SK-N-SH treated with all-trans-retinoic acid at 6 μM for 48 hours (cell line): ENCODE data around the gene ADAMTS9.

Experiments
- ATAC-seq: fragments of 200-7000 bp; cut with Tn5 transposase; 3 replicates; pipeline ENCODE4 v1.9.1; 2020; ENCODE audit warnings: mild to moderate bottlenecking, moderate library complexity
- ARNTL ChIP-seq: fragments of 450-650 bp; formaldehyde crosslinking; IDR thresholded peaks from 2 replicates; pipeline ENCODE4 v1.5.0; 2020; ENCODE audit warnings: low read depth, mild to moderate bottlenecking, moderate library complexity, borderline replicate concordance
- BACH2 ChIP-seq: fragments of 250-450 bp; sonication (Bioruptor Pico); IDR thresholded peaks from 2 replicates; pipeline ENCODE4 v1.9.0; 2021; ENCODE audit warnings: mild to moderate bottlenecking, borderline replicate concordance
- CREB5 ChIP-seq: fragments of 250-450 bp; sonication (Bioruptor Pico); IDR thresholded peaks from 2 replicates; pipeline ENCODE4 v1.5.1; 2020; ENCODE audit warnings: low read depth, mild to moderate bottlenecking, moderate library complexity
- CSDC2 ChIP-seq: fragments of 250-450 bp; sonication (Bioruptor Pico); IDR thresholded peaks from 2 replicates; pipeline ENCODE4 v1.5.0; 2020; ENCODE audit warnings: mild to moderate bottlenecking, moderate library complexity
- ESRRG ChIP-seq: fragments of 250-450 bp; sonication (Bioruptor Pico); IDR thresholded peaks from 2 replicates; pipeline ENCODE4 v1.6.1; 2021; ENCODE audit warnings: mild to moderate bottlenecking
- GLIS3 ChIP-seq: fragments of 250-450 bp; sonication (Bioruptor Pico); IDR thresholded peaks from 2 replicates; pipeline ENCODE4 v1.5.0; 2020; ENCODE audit warnings: mild to moderate bottlenecking, moderate library complexity
- ISL1 ChIP-seq: fragments of 250-450 bp; sonication (Bioruptor Pico); IDR thresholded peaks from 2 replicates; pipeline ENCODE4 v2.1.2; 2022; ENCODE audit warnings: mild to moderate bottlenecking, moderate library complexity
- OSR1 ChIP-seq: fragments of 250-450 bp; sonication (Bioruptor Pico); IDR thresholded peaks from 2 replicates; pipeline ENCODE4 v1.8.0; 2022; ENCODE audit warnings: moderate library complexity, mild to moderate bottlenecking, inconsistent platforms
- PATZ1 ChIP-seq: fragments of 250-450 bp; sonication (Bioruptor Pico); IDR thresholded peaks from 2 replicates; pipeline ENCODE4 v1.8.0; 2020; ENCODE audit warnings: mild to moderate bottlenecking, moderate library complexity, borderline replicate concordance
- POU6F1 ChIP-seq: fragments of 250-450 bp; sonication (Bioruptor Pico); IDR thresholded peaks from 2 replicates; pipeline ENCODE4 v1.8.0; 2021; ENCODE audit warnings: low read depth, mild to moderate bottlenecking, moderate library complexity, borderline replicate concordance
- PPARA ChIP-seq: fragments of 250-450 bp; sonication (Bioruptor Pico); IDR thresholded peaks from 2 replicates; pipeline ENCODE4 v1.5.0; 2020; ENCODE audit warnings: mild to moderate bottlenecking, borderline replicate concordance
- RARB ChIP-seq: fragments of 250-450 bp; sonication (Bioruptor Pico); IDR thresholded peaks from 2 replicates; pipeline ENCODE4 v1.8.0; 2021; ENCODE audit warnings: mild to moderate bottlenecking, moderate library complexity
- SNAI2 ChIP-seq: fragments of 250-450 bp; sonication (Bioruptor Pico); IDR thresholded peaks from 2 replicates; pipeline ENCODE4 v1.5.0; 2020; ENCODE audit warnings: mild to moderate bottlenecking, moderate library complexity
- TCF4 ChIP-seq: fragments of 250-450 bp; sonication (Bioruptor Pico); IDR thresholded peaks from 2 replicates; pipeline ENCODE4 v1.8.0; 2021; ENCODE audit warnings: mild to moderate bottlenecking, moderate library complexity, borderline replicate concordance
- ZC3H10 ChIP-seq: fragments of 250-450 bp; sonication (Bioruptor Pico); IDR thresholded peaks from 2 replicates; pipeline ENCODE4 v1.5.1; 2021; ENCODE audit warnings: mild to moderate bottlenecking, moderate library complexity
- ZFP3 ChIP-seq: fragments of 250-450 bp; sonication (Bioruptor Pico); IDR thresholded peaks from 2 replicates; pipeline ENCODE4 v1.5.0; 2020; ENCODE audit warnings: mild to moderate bottlenecking, moderate library complexity
- ZFP30 ChIP-seq: fragments of 450-650 bp; formaldehyde crosslinking; IDR thresholded peaks from 2 replicates; pipeline ENCODE4 v1.5.0; 2022; ENCODE audit warnings: mild to moderate bottlenecking, moderate library complexity
- ZNF565 ChIP-seq: fragments of 450-650 bp; formaldehyde crosslinking; conservative IDR thresholded peaks from 2 replicates; pipeline ENCODE4 v1.5.0; 2020; ENCODE audit warnings: low read depth, mild to moderate bottlenecking, moderate library complexity
- ZNF8 ChIP-seq: fragments of 450-650 bp; formaldehyde crosslinking; IDR thresholded peaks from 2 replicates; pipeline ENCODE4 v1.5.0; 2020; ENCODE audit warnings: mild to moderate bottlenecking, moderate library complexity

ADAMTS9 gene

GRCh38 chr3:64621275-64621674, 66.5 kb downstream of the ADAMTS9 start:
- ATAC-seq, result no peak
- no peak for TF ChIP-seq ZFP30 (CRISPR knock-in tag)
- no peak for TF ChIP-seq ZC3H10 (CRISPR knock-in tag)

GRCh38 chr3:64620020-64620419, 67.8 kb downstream of the ADAMTS9 start:
- no peak for ATAC-seq
- TF ChIP-seq SNAI2 (CRISPR knock-in tag) (no peak), CSDC2 (no peak), PPARA (no peak), POU6F1 (CRISPR knock-in tag) (no peak), PATZ1 (no peak), ZFP3 (CRISPR knock-in tag) (no peak), GLIS3 (CRISPR knock-in tag) (no peak), CREB5 (CRISPR knock-in tag) (no peak), OSR1 (no peak)

- no peak for TF ChIP-seq ZNF565 (CRISPR knock-in tag)
- TF ChIP-seq ZNF8 (CRISPR knock-in tag), result no peak
- no peak for TF ChIP-seq ARNTL
- TF ChIP-seq CSDC2, result no peak
- no peak for TF ChIP-seq POU6F1 (CRISPR knock-in tag)
- no peak for TF ChIP-seq ZFP30 (CRISPR knock-in tag)
- no peak for TF ChIP-seq PATZ1
- no peak for TF ChIP-seq ZFP3 (CRISPR knock-in tag)
- no peak for TF ChIP-seq ESRRG (CRISPR knock-in tag)
- TF ChIP-seq ISL1, result no peak
- no peak for TF ChIP-seq PPARA
- TF ChIP-seq RARB (CRISPR knock-in tag), result no peak
- no peak for TF ChIP-seq BACH2 (CRISPR knock-in tag)
- TF ChIP-seq TCF4 (CRISPR knock-in tag), result no peak
- TF ChIP-seq ZC3H10 (CRISPR knock-in tag), result no peak
Measured at GRCh38 chr3:64619216-64619615, 68.6 kb downstream of the ADAMTS9 start.

GRCh38 chr3:64617610-64618009, 70.2 kb downstream of the ADAMTS9 start:
- no peak for TF ChIP-seq ISL1
- no peak for TF ChIP-seq SNAI2 (CRISPR knock-in tag)
- no peak for TF ChIP-seq CSDC2
- TF ChIP-seq GLIS3 (CRISPR knock-in tag), result no peak
- no peak for TF ChIP-seq RARB (CRISPR knock-in tag)
- no peak for TF ChIP-seq ZFP3 (CRISPR knock-in tag)
- no peak for TF ChIP-seq ESRRG (CRISPR knock-in tag)
- no peak for TF ChIP-seq POU6F1 (CRISPR knock-in tag)
- no peak for TF ChIP-seq OSR1
- TF ChIP-seq PPARA, result no peak
- no peak for ATAC-seq

More at GRCh38 chr3:64619216-64619615, 68.6 kb downstream of the ADAMTS9 start:
- ATAC-seq, result no peak
